GM23248 (cell line): ENCODE results near the gene UBXN10. TPM values are rescaled to one million over a fixed set of nuclear protein-coding genes. Genes with fewer than 3 reads are reported as not detected.

Experiments used
- DNase-seq: peaks from one replicate; pipeline ENCODE4 v3.0.0-alpha.2; 2015
- H2AFZ ChIP-seq: fragments of 200-600 bp; sonication (generic); 2 replicates; pipeline ENCODE4 v1.6.1; 2016; ENCODE audit warnings: antibody characterized with exemption
- H3F3A ChIP-seq: fragments of 200-600 bp; sonication (generic); 2 replicates; pipeline ENCODE4 v1.6.1; 2016; ENCODE audit warnings: mild to moderate bottlenecking, antibody characterized with exemption, mixed run types; ENCODE audit not compliant: insufficient read depth
- H3K27ac ChIP-seq: fragments of 200-600 bp; sonication (generic); 2 replicates; pipeline ENCODE4 v1.5.1; 2016; ENCODE audit warnings: mild to moderate bottlenecking
- H3K27me3 ChIP-seq: fragments of 200-600 bp; sonication (generic); replicated peaks from 2 replicates; pipeline ENCODE4 v1.6.1; 2016; ENCODE audit warnings: mild to moderate bottlenecking; ENCODE audit not compliant: insufficient read depth
- H3K36me3 ChIP-seq: fragments of 200-600 bp; sonication (generic); 2 replicates; pipeline ENCODE4 v1.6.1; 2016; ENCODE audit warnings: low read depth, mild to moderate bottlenecking
- H3K4me1 ChIP-seq: fragments of 200-600 bp; sonication (generic); 2 replicates; pipeline ENCODE4 v1.6.1; 2016; ENCODE audit warnings: mild to moderate bottlenecking; ENCODE audit not compliant: insufficient read depth
- H3K4me2 ChIP-seq: fragments of 200-600 bp; sonication (generic); one replicate; pipeline ENCODE4 v1.6.1; 2016; ENCODE audit warnings: mild to moderate bottlenecking; ENCODE audit not compliant: unreplicated experiment
- H3K4me3 ChIP-seq: fragments of 200-600 bp; sonication (generic); 2 replicates; pipeline ENCODE4 v1.5.1; 2016; ENCODE audit warnings: mild to moderate bottlenecking
- H3K79me2 ChIP-seq: fragments of 200-600 bp; sonication (generic); 2 replicates; pipeline ENCODE4 v1.6.1; 2016; ENCODE audit warnings: mild to moderate bottlenecking; ENCODE audit not compliant: insufficient read depth
- H3K9ac ChIP-seq: fragments of 200-600 bp; sonication (generic); 2 replicates; pipeline ENCODE4 v1.6.1; 2016; ENCODE audit warnings: mild to moderate bottlenecking
- H3K9me2 ChIP-seq: fragments of 200-600 bp; sonication (generic); 2 replicates; pipeline ENCODE4 v1.6.1; 2016; ENCODE audit warnings: mixed run types, mild to moderate bottlenecking, moderate library complexity; ENCODE audit not compliant: insufficient read depth
- H3K9me3 ChIP-seq: fragments of 200-600 bp; sonication (generic); one replicate; pipeline ENCODE4 v1.6.1; 2017; ENCODE audit warnings: low read depth
- H4K20me1 ChIP-seq: fragments of 200-600 bp; sonication (generic); 2 replicates; pipeline ENCODE4 v1.6.0; 2016; ENCODE audit not compliant: insufficient read depth
- EZH2 ChIP-seq: fragments of 200-600 bp; sonication (generic); IDR thresholded peaks from 2 replicates; pipeline ENCODE4 v1.6.1; 2018; ENCODE audit warnings: antibody characterized with exemption, mild to moderate bottlenecking; ENCODE audit not compliant: insufficient read depth, poor library complexity, severe bottlenecking
- EZH2phosphoT487 ChIP-seq: fragments of 200-600 bp; sonication (generic); IDR thresholded peaks from 2 replicates; pipeline ENCODE4 v1.6.1; 2018; ENCODE audit warnings: antibody characterized with exemption, moderate library complexity, mild to moderate bottlenecking, low read depth; ENCODE audit not compliant: insufficient read depth
- WGBS, 2 experiments: methylation state at CpG; one replicate each; pipeline ENCODE4 v1.1.6; 2015 to 2017; ENCODE audit warnings: low lambda C conversion rate in 2 of 2, low coverage in 1 of 2; ENCODE audit errors: missing lambda C conversion rate in 2 of 2; 5-methylcytosine and 5-hydroxymethylcytosine counted together
- in situ Hi-C: fragments of 300-500 bp; cut with MboI; formaldehyde crosslinking; loops from 2 replicates; pipeline ENCODE4 v1.15.0; 2020
- polyA plus RNA-seq: library from polyadenylated mRNA; unstranded; fragments of >200 nt; fragmentation: Nextera tagmentation; extraction: Ambion mirVana; gene quantifications from 2 replicates; pipeline ENCODE4 v1.2.1, GENCODE V29; 2016
- total RNA-seq: library from RNA; depleted of rRNA; stranded (reverse); fragments of >200 nt; shearing (Covaris generic); gene quantifications from 2 replicates; pipeline ENCODE4 v1.2.3, GENCODE V29; 2014

UBXN10 gene
- total and polyA plus RNA-seq, 2 experiments from 2014 or later: 0.11 TPM; not detected in 1

DNA sequence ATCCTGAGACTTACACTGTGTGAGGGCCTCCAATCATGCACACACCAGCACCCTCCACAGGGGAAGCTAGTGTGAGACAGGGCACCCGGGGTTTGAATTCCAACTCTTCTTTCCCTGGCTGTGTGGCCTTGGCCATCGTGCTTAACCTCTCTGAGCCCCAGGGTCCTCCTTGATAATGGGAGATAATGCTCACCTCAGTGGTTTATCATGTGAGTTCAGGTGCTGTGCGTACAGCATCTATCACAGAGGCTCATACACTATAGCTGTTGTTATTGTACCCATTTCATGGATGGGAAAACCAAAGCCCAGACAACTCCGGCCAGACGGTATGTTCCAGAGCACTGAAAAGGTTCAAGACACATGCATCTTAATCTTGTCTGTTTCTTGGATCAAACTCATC lies 16.0 kb upstream of the UBXN10 start:
- no peaks in the 10 kb centered on the region for H3K79me2 ChIP-seq
- no peaks in the 10 kb centered on the region for H3K4me1 ChIP-seq
- no peak overlapping the region for H3K27ac ChIP-seq
- no peaks in the 10 kb centered on the region; the same call in 1 of the 2 replicates for H3K27me3 ChIP-seq
- no peak for DNase-seq
- WGBS, 2 experiments: 89 to 91% methylated on average over 5 of the region's 5 CpGs
- no peak for TF ChIP-seq EZH2
- no peak for TF ChIP-seq EZH2phosphoT487
- no peak overlapping the region for H3K4me3 ChIP-seq
- H3K9me3 ChIP-seq: no peaks in the 10 kb centered on the region
- H3K4me2 ChIP-seq: no peak overlapping the region
- in situ Hi-C loops: no loop called here
- H3F3A ChIP-seq: no peaks in the 10 kb centered on the region
- no peaks in the 10 kb centered on the region for H3K9me2 ChIP-seq
- H4K20me1 ChIP-seq: no peaks in the 10 kb centered on the region
- H2AFZ ChIP-seq: no peak overlapping the region
- no peaks in the 10 kb centered on the region for H3K36me3 ChIP-seq
- no peak overlapping the region for H3K9ac ChIP-seq

DNA sequence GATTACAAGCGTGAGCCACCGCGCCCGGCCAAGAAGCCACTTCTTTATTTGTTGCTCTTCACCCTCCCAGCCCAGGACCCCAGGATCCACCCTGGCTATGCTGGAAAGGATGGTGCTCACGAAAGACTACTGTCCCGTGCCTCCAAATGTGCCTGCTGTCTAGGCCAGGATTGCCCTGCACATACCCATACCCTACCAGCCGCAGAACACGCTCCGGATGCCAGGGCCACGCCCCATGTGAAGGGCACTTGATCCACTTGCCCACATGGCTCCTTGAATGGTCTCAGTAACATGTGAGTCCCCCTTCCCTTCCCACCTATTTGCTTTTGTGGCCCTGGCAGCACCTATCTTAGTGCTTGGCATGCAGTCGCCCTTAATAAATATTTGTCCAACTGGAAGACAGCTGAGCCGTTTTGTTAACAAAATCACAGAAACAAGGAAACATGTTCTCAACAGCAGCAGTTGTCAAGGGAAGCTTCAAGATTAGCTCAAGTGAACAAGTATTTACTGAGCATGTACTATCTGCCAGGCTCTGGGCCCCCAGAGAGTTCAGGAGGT lies 13.8 kb upstream of the UBXN10 start:
- Histone ChIP-seq H3K9me3 (no peaks in the 10 kb centered on the region), H3K27me3 (peaks cover 11% of the 10 kb centered on the region; the same call in 1 of the 2 replicates)
- in situ Hi-C loops: no loop called here

DNA sequence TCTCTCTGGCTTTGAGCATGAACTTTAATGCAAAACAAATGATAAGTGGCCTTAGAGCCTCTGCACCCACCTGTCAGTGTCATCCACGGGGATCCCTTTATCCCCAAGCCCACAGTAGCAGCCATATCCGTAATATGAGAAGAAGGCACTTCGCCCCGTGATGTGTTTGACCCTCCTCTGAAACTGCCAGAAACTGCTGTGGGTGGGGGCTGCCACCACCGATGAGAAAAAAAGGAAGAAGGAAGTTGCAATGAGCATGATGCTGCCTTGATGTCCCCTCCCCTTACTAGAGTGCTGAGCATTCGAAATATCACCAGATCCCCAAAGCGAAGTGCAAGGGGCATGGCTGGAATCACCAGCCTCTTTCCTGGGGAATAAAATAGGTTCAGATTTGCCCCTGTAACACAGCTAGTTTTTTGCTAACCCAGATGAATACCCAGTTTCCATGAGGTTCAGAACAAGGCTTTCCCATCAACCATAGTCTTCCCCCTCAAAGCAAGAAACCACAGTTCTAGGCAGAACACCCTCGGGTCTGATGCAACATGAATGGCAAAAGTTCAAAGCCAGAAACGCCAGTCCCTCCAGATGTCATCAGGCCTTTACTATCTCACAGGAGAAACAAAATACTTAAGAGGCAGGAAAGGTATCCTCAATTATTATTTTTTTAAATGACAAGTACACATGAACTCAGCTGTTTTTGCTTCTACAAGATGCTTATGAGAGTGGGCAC lies 10.8 kb upstream of the UBXN10 start:
- Histone ChIP-seq H3K79me2 (no peaks in the 10 kb centered on the region), H3F3A (no peaks in the 10 kb centered on the region), H3K9me2 (no peaks in the 10 kb centered on the region), H3K9me3 (no peaks in the 10 kb centered on the region), H3K27ac (no peak overlapping the region), H3K4me1 (no peaks in the 10 kb centered on the region), H3K36me3 (no peaks in the 10 kb centered on the region), H3K4me2 (no peak overlapping the region), H3K9ac (no peak overlapping the region), H4K20me1 (no peaks in the 10 kb centered on the region), H3K4me3 (no peak overlapping the region), H2AFZ (no peak overlapping the region), H3K27me3 (peaks cover 30% of the 10 kb centered on the region)
- in situ Hi-C loops: no loop called here
- no peak for TF ChIP-seq EZH2phosphoT487
- peak; percentile 29 for DNase-seq
- WGBS, 2 experiments: 43 to 45% methylated on average over 9 of the region's 9 CpGs

More for the DNA sequence above, 13.8 kb upstream of the UBXN10 start:
- Histone ChIP-seq H3F3A (no peaks in the 10 kb centered on the region), H3K9me2 (no peaks in the 10 kb centered on the region), H3K27ac (no peak overlapping the region), H3K4me2 (no peak overlapping the region), H3K36me3 (no peaks in the 10 kb centered on the region), H3K9ac (no peak overlapping the region), H3K4me1 (no peaks in the 10 kb centered on the region), H4K20me1 (no peaks in the 10 kb centered on the region), H2AFZ (no peak overlapping the region), H3K4me3 (no peak overlapping the region), H3K79me2 (no peaks in the 10 kb centered on the region)
- 94 to 95% methylated on average over 12 of the region's 12 CpGs for WGBS, 2 experiments
- TF ChIP-seq EZH2: no peak
- TF ChIP-seq EZH2phosphoT487: no peak
- DNase-seq: no peak

DNA sequence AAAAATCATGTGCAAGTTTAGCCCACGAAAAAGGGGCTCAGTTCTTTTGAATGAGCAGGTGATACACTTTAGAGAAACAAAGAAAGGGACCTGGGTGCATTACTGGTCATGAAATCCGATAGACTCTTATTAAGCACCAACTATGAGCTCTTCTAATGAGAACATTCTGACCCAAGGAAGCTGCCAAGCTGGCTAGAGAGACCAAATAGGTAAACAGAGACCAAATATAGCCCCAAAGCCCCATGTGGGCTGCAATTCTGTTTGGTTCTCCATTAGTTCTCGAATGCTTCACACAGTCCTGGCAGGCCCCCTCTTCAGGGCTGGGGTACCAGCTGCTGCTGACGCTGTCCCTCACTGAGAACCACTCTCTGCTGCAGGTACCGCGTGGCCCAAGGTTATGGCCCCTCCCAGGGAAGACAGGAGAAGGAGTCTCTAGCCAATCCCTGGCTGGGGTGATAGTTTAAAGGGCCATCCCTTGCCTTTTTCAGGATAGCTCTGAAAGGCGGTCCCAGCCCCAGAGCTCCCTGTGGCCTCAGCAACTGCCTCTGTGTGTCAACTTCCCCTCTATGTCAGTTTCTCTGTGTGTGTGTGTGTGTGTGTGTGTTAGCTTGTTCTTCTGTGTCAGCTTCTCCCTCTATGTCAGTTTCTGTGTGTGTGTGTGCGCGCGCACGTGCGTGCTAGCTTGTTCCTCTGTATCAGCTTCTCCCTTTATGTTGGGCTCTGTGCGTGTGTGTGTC lies 7.1 kb upstream of the UBXN10 start:
- H3K9me2 ChIP-seq: no peaks in the 10 kb centered on the region
- H3K4me3 ChIP-seq: no peak overlapping the region
- no peak overlapping the region for H3K9ac ChIP-seq
- H3K36me3 ChIP-seq: no peaks in the 10 kb centered on the region
- 63 to 66% methylated on average over 13 of the region's 13 CpGs for WGBS, 2 experiments
- H3K27ac ChIP-seq: no peak overlapping the region
- no peaks in the 10 kb centered on the region for H3K79me2 ChIP-seq
- H3K27me3 ChIP-seq: peaks cover 59% of the 10 kb centered on the region
- no peak for DNase-seq
- H3K4me2 ChIP-seq: no peak overlapping the region
- in situ Hi-C loops: no loop called here
- H3K9me3 ChIP-seq: no peaks in the 10 kb centered on the region
- no peaks in the 10 kb centered on the region for H3K4me1 ChIP-seq
- H3F3A ChIP-seq: no peaks in the 10 kb centered on the region
- no peaks in the 10 kb centered on the region for H4K20me1 ChIP-seq
- TF ChIP-seq EZH2phosphoT487: no peak
- TF ChIP-seq EZH2: no peak
- no peak overlapping the region for H2AFZ ChIP-seq
